GM19023 (cell line): ENCODE results near the gene MOG.

Experiments used
- ATAC-seq: cut with Tn5 transposase; IDR thresholded peaks from one replicate; pipeline ENCODE4 v1.9.1; 2021; ENCODE audit warnings: mild to moderate bottlenecking, moderate library complexity; ENCODE audit not compliant: unreplicated experiment

Gene MOG

GRCh38 chr6:29674008-29674407, 17.1 kb downstream of the MOG start:
- ATAC-seq = no peak

GRCh38 chr6:29675561-29675960, 18.7 kb downstream of the MOG start:
- no peak for ATAC-seq

GRCh38 chr6:29676981-29677601, 20.2 kb downstream of the MOG start:
- no peak for ATAC-seq

- ATAC-seq = no peak
These were observed 21.2 kb downstream of the MOG start for GRCh38 chr6:29678114-29678513.

GRCh38 chr6:29679962-29680361, 23.1 kb downstream of the MOG start:
- ATAC-seq = no peak

GRCh38 chr6:29680416-29680815, 23.5 kb downstream of the MOG start:
- no peak for ATAC-seq

- ATAC-seq = no peak
These were observed 24.0 kb downstream of the MOG start, which contains the start of gene ZFP57 for GRCh38 chr6:29680904-29681303. Gene ZFP57, minus strand, starts transcription at chr6:29681152. Its CDS starts 4,149 bp downstream, at chr6:29677003.

GRCh38 chr6:29681811-29682210, 24.9 kb downstream of the MOG start:
- no peak for ATAC-seq

GRCh38 chr6:29685718-29686326, 28.9 kb downstream of the MOG start:
- no peak for ATAC-seq

GRCh38 chr6:29694637-29695036, 37.7 kb downstream of the MOG start:
- ATAC-seq = no peak

GRCh38 chr6:29696147-29697125, 39.5 kb downstream of the MOG start:
- no peak for ATAC-seq

GRCh38 chr6:29702519-29703103, 45.7 kb downstream of the MOG start:
- no peak for ATAC-seq

- ATAC-seq = no peak
These were observed 48.7 kb downstream of the MOG start for GRCh38 chr6:29705389-29706231.

GRCh38 chr6:29708432-29709179, 51.7 kb downstream of the MOG start:
- ATAC-seq = peak; percentile 50

GRCh38 chr6:29709188-29709587, 52.3 kb downstream of the MOG start:
- peak; percentile 34 for ATAC-seq

- no peak for ATAC-seq
These were observed 53.5 kb downstream of the MOG start for GRCh38 chr6:29710281-29710941.

GRCh38 chr6:29720863-29721262, 64.0 kb downstream of the MOG start:
- no peak for ATAC-seq
